Kidney (tissue), 14 donors: ENCODE results near the gene FBXO2. TPM values are rescaled to one million over a fixed set of nuclear protein-coding genes. Genes with fewer than 3 reads are reported as not detected.

Experiments used
- DNase-seq, 5 donors: peaks; one replicate each; pipeline ENCODE4 v3.0.0-alpha.2; 2013 to 2020
- FAIRE-seq: peaks from 2 replicates; lab custom pipeline; 2012; peaks lifted over from hg19 to GRCh38; lab: Jason Lieb, UNC
- H3K27ac ChIP-seq, 2 donors: one replicate each; pipeline ENCODE4 v1.7.0; 2013; ENCODE audit warnings: low read depth in 2 of 2, low read length in 2 of 2, inconsistent platforms in 1 of 2
- H3K27me3 ChIP-seq: one replicate; pipeline ENCODE4 v1.7.1; 2013; ENCODE audit warnings: low read length, inconsistent platforms; ENCODE audit not compliant: control insufficient read depth, insufficient read depth
- H3K36me3 ChIP-seq, 3 donors: one replicate each; pipeline versions ENCODE4 v1.7.0 to v1.7.1; 2013; ENCODE audit warnings: low read length in 3 of 3, control low read depth in 1 of 3, inconsistent platforms in 1 of 3; ENCODE audit not compliant: insufficient read depth in 3 of 3, control insufficient read depth in 2 of 3
- H3K4me1 ChIP-seq, 3 donors: one replicate each; pipeline versions ENCODE4 v1.7.0 to v1.7.1; 2013; ENCODE audit warnings: low read length in 3 of 3, inconsistent platforms in 1 of 3, low read depth in 1 of 3; ENCODE audit not compliant: control insufficient read depth in 2 of 3, insufficient read depth in 2 of 3
- H3K4me3 ChIP-seq, 3 donors: one replicate each; pipeline versions ENCODE4 v1.7.0 to v1.8.1; 2013; ENCODE audit warnings: low read length in 3 of 3, control low read depth in 1 of 3, inconsistent platforms in 1 of 3
- H3K9ac ChIP-seq, 3 donors: one replicate each; pipeline versions ENCODE4 v1.7.0 to v1.7.1; 2013; ENCODE audit warnings: low read length in 3 of 3, control low read depth in 1 of 3, inconsistent platforms in 1 of 3
- H3K9me3 ChIP-seq, 3 donors: one replicate each; pipeline versions ENCODE4 v1.7.0 to v1.7.1; 2013; ENCODE audit warnings: low read length in 3 of 3, control low read depth in 1 of 3, inconsistent platforms in 1 of 3; ENCODE audit not compliant: control insufficient read depth in 2 of 3, insufficient read depth in 1 of 3
- CTCF ChIP-seq: IDR thresholded peaks from 3 replicates; pipeline ENCODE4 v1.5.1; 2012; ENCODE audit warnings: mild to moderate bottlenecking, moderate library complexity, borderline replicate concordance; ENCODE audit not compliant: insufficient read depth; ENCODE audit errors: extremely low read depth
- intact Hi-C: fragments of 100-400 bp; cut with DNase I; formaldehyde crosslinking; loops from one replicate; pipeline ENCODE4 v1.11.1; 2022
- polyA plus RNA-seq: library from polyadenylated mRNA; stranded (reverse); fragments of 350-450 nt; fragmentation: Illumina TruSeq; extraction: RNeasy Lipid Tissue Mini Kit (QIAGEN cat#74804); gene quantifications from one replicate; pipeline ENCODE4 v1.2.3, GENCODE V29; 2014; ENCODE audit warnings: low read depth, low replicate concordance; ENCODE audit not compliant: insufficient read depth
- total RNA-seq: library from RNA; stranded (reverse); fragmentation: NEBNext Ultra II Directional; extraction: Animal tissue kit (Norgen Biotek cat#: 25700); gene quantifications from one replicate; pipeline ENCODE4 v1.2.1, GENCODE V29; 2021
- donor health status: control.
- donor health status: control.
- donor health status: control.
- donor health status: control.
- donor health status: control.
- donor health status: DM: yes; HTN: yes; CAD: no.
- donor health status: Normal renal cell carcinoma (clear cell type).

FBXO2 gene
- total and polyA plus RNA-seq, 2 donors from 2014 or later: 10.2 to 38.4 TPM

GRCh38 chr1:11602981-11603380, 51.2 kb downstream of the FBXO2 start:
- Histone ChIP-seq H3K4me1 (no peaks in the 10 kb centered on the region), H3K27me3 (no peaks in the 10 kb centered on the region), H3K9ac (no peak overlapping the region), H3K4me3 (no peak overlapping the region), H3K27ac (no peak overlapping the region), H3K36me3 (no peaks in the 10 kb centered on the region), H3K9me3 (no peaks in the 10 kb centered on the region)
- no peak for DNase-seq
- no peak for TF ChIP-seq CTCF
- FAIRE-seq: no peak
- intact Hi-C loops: no loop called here

- Histone ChIP-seq H3K27me3 (no peaks in the 10 kb centered on the region), H3K9me3 (no peaks in the 10 kb centered on the region), H3K4me1 (no peaks in the 10 kb centered on the region), H3K27ac (no peak overlapping the region), H3K9ac (no peak overlapping the region), H3K36me3 (no peaks in the 10 kb centered on the region), H3K4me3 (no peak overlapping the region)
- intact Hi-C loops: no loop called here
- no peak for TF ChIP-seq CTCF
- no peak for DNase-seq
- no peak for FAIRE-seq
Observed at GRCh38 chr1:11602424-11602823, 51.8 kb downstream of the FBXO2 start.

GRCh38 chr1:11600836-11601235, 53.4 kb downstream of the FBXO2 start:
- H3K9me3 ChIP-seq: no peaks in the 10 kb centered on the region
- intact Hi-C loops: no loop called here
- no peak overlapping the region for H3K27ac ChIP-seq
- H3K9ac ChIP-seq: no peak overlapping the region
- no peak overlapping the region for H3K4me3 ChIP-seq
- no peaks in the 10 kb centered on the region for H3K27me3 ChIP-seq
- no peaks in the 10 kb centered on the region for H3K36me3 ChIP-seq
- H3K4me1 ChIP-seq: no peaks in the 10 kb centered on the region
- FAIRE-seq (no peak), DNase-seq (no peak)
- TF ChIP-seq CTCF: no peak

- no peaks in the 10 kb centered on the region for H3K27me3 ChIP-seq
- no peaks in the 10 kb centered on the region for H3K4me1 ChIP-seq
- no peak overlapping the region for H3K4me3 ChIP-seq
- intact Hi-C loops: no loop called here
- H3K36me3 ChIP-seq: no peaks in the 10 kb centered on the region
- H3K9me3 ChIP-seq: no peaks in the 10 kb centered on the region
- TF ChIP-seq CTCF: no peak
- no peak for FAIRE-seq
- DNase-seq: no peak
- no peak overlapping the region for H3K9ac ChIP-seq
- H3K27ac ChIP-seq: no peak overlapping the region
Observed at GRCh38 chr1:11599891-11600576, 54.2 kb downstream of the FBXO2 start.
